ENCODE data around the gene CTDP1. TPM values are rescaled to one million over a fixed set of nuclear protein-coding genes. Genes with fewer than 3 reads are reported as not detected.

The CTDP1 gene
- total RNA-seq, 1 experiment from 2014 or later, result 16.1 TPM

- ChIA-PET CTCF (no interaction called here), POLR2A (no interaction called here)
- BruUV-seq (replicated peaks), result no TSS peak
- Histone ChIP-seq H3K9me3 (no peaks in the 10 kb centered on the region), H3K4me1 (no peaks in the 10 kb centered on the region), H3K4me3 (ENCODE audit: low read depth, low read length) (no peak overlapping the region), H3K36me3 (ENCODE audit: control insufficient read depth, insufficient read depth, low read length) (no peaks in the 10 kb centered on the region), H3K27me3 (replicated peaks; ENCODE audit: control insufficient read depth, insufficient read depth, low read length) (no peaks in the 10 kb centered on the region)
- TF ChIP-seq CTCF (IDR thresholded peaks at IDR 0.05; ENCODE audit: insufficient read depth in 1 of 2, low read depth in 1 of 2, low read length in 1 of 2, severe bottlenecking in 1 of 2, unreplicated experiment in 1 of 2), result no peak
- no peaks in the 10 kb centered on the region for H3K4me1 Mint-ChIP-seq (ENCODE audit: low read depth, unreplicated experiment)
- intact Hi-C loops (cut with micrococcal nuclease; ENCODE audit: unreplicated experiment), result no loop called here
- no peak overlapping the region for H3K4me3 Mint-ChIP-seq (ENCODE audit: unreplicated experiment)
- no peaks in the 10 kb centered on the region for H3K27me3 Mint-ChIP-seq (ENCODE audit: insufficient read depth, unreplicated experiment)
- peaks cover 21% of the 10 kb centered on the region for H3K36me3 Mint-ChIP-seq (ENCODE audit: insufficient read depth, unreplicated experiment)
- H3K27ac Mint-ChIP-seq (ENCODE audit: unreplicated experiment), result no peak overlapping the region
- DNase-seq, result no peak
- H3K9me3 Mint-ChIP-seq (ENCODE audit: unreplicated experiment), result no peaks in the 10 kb centered on the region
Measured at GRCh38 chr18:79705272-79705671, 25.7 kb downstream of the CTDP1 start.

GRCh38 chr18:79706006-79706405, 26.4 kb downstream of the CTDP1 start:
- POLR2A ChIA-PET, result no interaction called here
- Mint-ChIP-seq H3K36me3 (ENCODE audit: insufficient read depth, unreplicated experiment) (peaks cover 21% of the 10 kb centered on the region), H3K4me3 (ENCODE audit: unreplicated experiment) (no peak overlapping the region), H3K27me3 (ENCODE audit: insufficient read depth, unreplicated experiment) (no peaks in the 10 kb centered on the region), H3K27ac (ENCODE audit: unreplicated experiment) (no peak overlapping the region), H3K9me3 (ENCODE audit: unreplicated experiment) (no peaks in the 10 kb centered on the region), H3K4me1 (ENCODE audit: low read depth, unreplicated experiment) (no peaks in the 10 kb centered on the region)
- Histone ChIP-seq H3K9me3 (no peaks in the 10 kb centered on the region), H3K4me1 (no peaks in the 10 kb centered on the region), H3K36me3 (ENCODE audit: control insufficient read depth, insufficient read depth, low read length) (no peaks in the 10 kb centered on the region), H3K4me3 (ENCODE audit: low read depth, low read length) (no peak overlapping the region), H3K27me3 (replicated peaks; ENCODE audit: control insufficient read depth, insufficient read depth, low read length) (no peaks in the 10 kb centered on the region)
- CTCF ChIA-PET, result no interaction called here
- BruUV-seq (replicated peaks), result no TSS peak
- no peak for TF ChIP-seq CTCF (IDR thresholded peaks at IDR 0.05; ENCODE audit: insufficient read depth in 1 of 2, low read depth in 1 of 2, low read length in 1 of 2, severe bottlenecking in 1 of 2, unreplicated experiment in 1 of 2)
- intact Hi-C loops (cut with micrococcal nuclease; ENCODE audit: unreplicated experiment), result no loop called here
- DNase-seq, result no peak

GRCh38 chr18:79706658-79707057, 27.1 kb downstream of the CTDP1 start:
- no peaks in the 10 kb centered on the region for H3K9me3 Mint-ChIP-seq (ENCODE audit: unreplicated experiment)
- ChIA-PET CTCF (no interaction called here), POLR2A (no interaction called here)
- no peak overlapping the region for H3K4me3 ChIP-seq (ENCODE audit: low read depth, low read length)
- no peaks in the 10 kb centered on the region for H3K27me3 Mint-ChIP-seq (ENCODE audit: insufficient read depth, unreplicated experiment)
- no peaks in the 10 kb centered on the region for H3K9me3 ChIP-seq
- H3K36me3 ChIP-seq (ENCODE audit: control insufficient read depth, insufficient read depth, low read length), result no peaks in the 10 kb centered on the region
- no TSS peak for BruUV-seq (replicated peaks)
- intact Hi-C loops (cut with micrococcal nuclease; ENCODE audit: unreplicated experiment), result no loop called here
- no peak for TF ChIP-seq CTCF (IDR thresholded peaks at IDR 0.05; ENCODE audit: insufficient read depth in 1 of 2, low read depth in 1 of 2, low read length in 1 of 2, severe bottlenecking in 1 of 2, unreplicated experiment in 1 of 2)
- no peaks in the 10 kb centered on the region for H3K27me3 ChIP-seq (replicated peaks; ENCODE audit: control insufficient read depth, insufficient read depth, low read length)
- H3K4me1 ChIP-seq, result no peaks in the 10 kb centered on the region
- peaks cover 18% of the 10 kb centered on the region for H3K36me3 Mint-ChIP-seq (ENCODE audit: insufficient read depth, unreplicated experiment)
- no peak for DNase-seq
- H3K4me1 Mint-ChIP-seq (ENCODE audit: low read depth, unreplicated experiment), result no peaks in the 10 kb centered on the region
- H3K4me3 Mint-ChIP-seq (ENCODE audit: unreplicated experiment), result no peak overlapping the region
- H3K27ac Mint-ChIP-seq (ENCODE audit: unreplicated experiment), result no peak overlapping the region
